ENCODE results near the gene SYCN. TPM values are rescaled to one million over a fixed set of nuclear protein-coding genes. Genes with fewer than 3 reads are reported as not detected.

The SYCN gene
- total RNA-seq, 1 donor from 2014 or later, result not detected

DNA sequence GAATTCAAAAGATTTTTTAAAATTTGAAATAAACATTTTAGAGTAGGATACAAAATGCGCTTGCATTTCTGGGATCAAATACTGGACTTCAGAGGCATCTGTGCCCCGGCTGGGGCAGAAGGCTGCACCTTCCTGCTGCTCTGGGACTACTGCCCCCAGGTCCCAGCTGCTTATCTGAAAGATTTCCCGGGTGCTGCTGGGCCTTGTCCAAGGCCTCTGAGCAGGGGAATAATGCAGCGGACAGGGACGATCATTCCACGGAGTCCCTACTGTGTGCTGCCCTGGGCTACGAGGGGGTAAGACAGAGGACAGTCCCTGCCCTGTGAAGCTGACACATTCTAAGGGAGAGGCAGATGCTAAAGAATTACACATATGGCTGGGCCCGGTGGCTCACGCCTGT, 40.4 kb downstream of the SYCN start:
- Mint-ChIP-seq H3K4me1 (ENCODE audit: unreplicated experiment) (peaks cover 34% of the 10 kb centered on the region), H3K4me3 (no peak overlapping the region), H3K9me3 (no peaks in the 10 kb centered on the region), H3K36me3 (no peaks in the 10 kb centered on the region), H3K27me3 (no peaks in the 10 kb centered on the region), H3K27ac (peak overlapping the region; percentile 46)
- DNase-seq (ENCODE audit: extremely low spot score, unreplicated experiment), result no peak
- TF ChIP-seq, protein P1, sequence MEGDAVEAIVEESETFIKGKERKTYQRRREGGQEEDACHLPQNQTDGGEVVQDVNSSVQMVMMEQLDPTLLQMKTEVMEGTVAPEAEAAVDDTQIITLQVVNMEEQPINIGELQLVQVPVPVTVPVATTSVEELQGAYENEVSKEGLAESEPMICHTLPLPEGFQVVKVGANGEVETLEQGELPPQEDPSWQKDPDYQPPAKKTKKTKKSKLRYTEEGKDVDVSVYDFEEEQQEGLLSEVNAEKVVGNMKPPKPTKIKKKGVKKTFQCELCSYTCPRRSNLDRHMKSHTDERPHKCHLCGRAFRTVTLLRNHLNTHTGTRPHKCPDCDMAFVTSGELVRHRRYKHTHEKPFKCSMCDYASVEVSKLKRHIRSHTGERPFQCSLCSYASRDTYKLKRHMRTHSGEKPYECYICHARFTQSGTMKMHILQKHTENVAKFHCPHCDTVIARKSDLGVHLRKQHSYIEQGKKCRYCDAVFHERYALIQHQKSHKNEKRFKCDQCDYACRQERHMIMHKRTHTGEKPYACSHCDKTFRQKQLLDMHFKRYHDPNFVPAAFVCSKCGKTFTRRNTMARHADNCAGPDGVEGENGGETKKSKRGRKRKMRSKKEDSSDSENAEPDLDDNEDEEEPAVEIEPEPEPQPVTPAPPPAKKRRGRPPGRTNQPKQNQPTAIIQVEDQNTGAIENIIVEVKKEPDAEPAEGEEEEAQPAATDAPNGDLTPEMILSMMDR (conservative IDR thresholded peaks at IDR 0.05), result no peak

DNA sequence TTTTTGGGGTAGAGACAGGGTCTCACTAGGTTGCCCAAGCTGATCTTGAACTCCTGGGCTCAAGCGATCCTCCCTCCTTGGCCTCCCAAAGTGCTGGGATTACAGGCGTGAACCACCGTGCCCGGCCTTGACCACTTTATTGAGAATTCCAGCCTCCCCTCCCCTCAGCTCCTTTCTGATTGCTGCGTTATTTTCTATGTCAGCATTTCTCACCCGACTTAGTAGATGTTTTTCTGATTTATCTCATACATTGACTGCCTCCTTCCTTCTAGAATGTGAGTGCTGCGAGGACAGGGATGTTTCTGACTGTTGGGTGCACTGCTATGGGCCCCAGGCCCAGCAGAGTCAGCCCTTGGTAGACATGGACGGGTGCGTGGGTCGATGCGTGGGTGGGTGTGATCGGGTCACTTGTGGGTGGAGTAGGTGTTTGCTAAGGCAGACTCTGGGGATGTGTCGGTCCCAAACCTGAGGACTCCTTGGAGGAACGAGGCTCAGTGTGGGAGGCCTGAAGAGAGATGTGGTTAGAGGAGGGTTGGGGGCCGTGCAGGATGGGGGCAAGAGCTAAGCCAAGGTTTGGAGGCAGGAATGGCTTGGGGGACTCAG, 41.5 kb downstream of the SYCN start:
- Mint-ChIP-seq H3K4me3 (peak overlapping the region; percentile 38), H3K27me3 (no peaks in the 10 kb centered on the region), H3K27ac (peak overlapping the region; percentile 76)

DNA sequence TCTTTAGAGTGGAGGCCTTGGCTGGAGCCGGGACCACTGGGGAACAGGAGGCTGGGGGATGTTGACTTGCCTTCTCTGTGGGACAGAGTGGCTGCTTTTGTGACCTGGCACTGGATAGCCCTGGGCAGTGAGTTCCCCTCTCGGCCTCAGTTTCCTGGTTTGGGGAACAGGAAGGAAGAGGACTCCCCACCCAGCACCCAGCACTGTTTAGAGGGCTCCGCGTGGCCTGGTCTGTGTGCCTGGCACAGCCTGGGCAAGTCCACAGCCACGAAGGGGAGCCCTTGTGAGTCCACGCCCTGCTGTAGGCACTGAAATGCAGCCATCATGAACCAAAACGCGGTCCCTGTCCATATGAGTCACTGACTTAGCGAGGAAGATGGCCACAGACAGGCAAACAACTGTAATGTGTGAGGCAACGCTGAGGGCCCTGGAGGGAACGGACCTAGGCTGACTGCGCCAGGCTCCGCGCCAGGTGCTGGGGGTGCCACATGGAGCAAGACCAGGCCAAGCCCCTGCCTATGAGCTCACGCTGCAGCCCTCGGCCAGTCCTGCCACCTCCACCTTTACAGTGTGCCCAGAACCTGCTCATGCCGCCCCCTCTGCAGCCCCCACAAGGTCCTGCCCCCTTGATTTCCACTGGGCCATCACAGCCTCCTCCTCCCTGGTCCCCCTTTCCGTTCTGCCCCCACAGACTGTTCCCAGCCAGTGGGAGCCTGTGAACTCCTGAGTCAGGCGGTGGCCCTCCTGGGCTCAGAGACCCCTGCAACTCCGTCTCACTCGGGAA, 43.0 kb downstream of the SYCN start:
- H3K4me3 Mint-ChIP-seq, result no peak overlapping the region
- H3K9me3 Mint-ChIP-seq, result no peaks in the 10 kb centered on the region
- TF ChIP-seq, protein P1 (conservative IDR thresholded peaks at IDR 0.05), result no peak
- DNase-seq (ENCODE audit: extremely low spot score, unreplicated experiment), result no peak
- no peaks in the 10 kb centered on the region for H3K36me3 Mint-ChIP-seq
- peak overlapping the region; percentile 57 for H3K27ac Mint-ChIP-seq
- H3K27me3 Mint-ChIP-seq, result no peaks in the 10 kb centered on the region
- peaks cover 48% of the 10 kb centered on the region for H3K4me1 Mint-ChIP-seq (ENCODE audit: unreplicated experiment)

More for the DNA sequence above, 41.5 kb downstream of the SYCN start:
- Mint-ChIP-seq H3K36me3 (no peaks in the 10 kb centered on the region), H3K4me1 (ENCODE audit: unreplicated experiment) (peaks cover 41% of the 10 kb centered on the region), H3K9me3 (no peaks in the 10 kb centered on the region)
- TF ChIP-seq, protein P1 (conservative IDR thresholded peaks at IDR 0.05), result no peak
- DNase-seq (ENCODE audit: extremely low spot score, unreplicated experiment), result no peak

DNA sequence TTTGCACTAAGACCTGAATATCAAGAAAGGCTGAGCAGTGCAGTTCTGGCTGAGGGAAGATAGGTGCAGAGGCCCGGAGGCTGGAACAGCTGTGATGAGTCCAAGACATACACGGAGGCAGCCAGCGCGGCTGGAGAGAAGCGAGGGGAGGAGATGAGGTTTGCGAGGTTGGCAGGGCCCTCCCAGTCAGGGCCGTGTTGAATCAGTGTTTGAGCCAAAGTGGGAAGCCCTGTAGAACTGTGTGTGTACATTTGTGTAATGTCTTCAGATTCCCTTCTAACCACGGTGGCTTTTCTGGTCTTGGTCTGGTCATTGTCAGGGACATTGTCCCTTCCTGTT, 43.6 kb downstream of the SYCN start:
- Mint-ChIP-seq H3K9me3 (no peaks in the 10 kb centered on the region), H3K4me1 (ENCODE audit: unreplicated experiment) (peaks cover 53% of the 10 kb centered on the region), H3K4me3 (peak overlapping the region; percentile 60), H3K27ac (peak overlapping the region; percentile 57), H3K27me3 (no peaks in the 10 kb centered on the region), H3K36me3 (no peaks in the 10 kb centered on the region)
- TF ChIP-seq, protein P1 (conservative IDR thresholded peaks at IDR 0.05), result no peak
- no peak for DNase-seq (ENCODE audit: extremely low spot score, unreplicated experiment)

DNA sequence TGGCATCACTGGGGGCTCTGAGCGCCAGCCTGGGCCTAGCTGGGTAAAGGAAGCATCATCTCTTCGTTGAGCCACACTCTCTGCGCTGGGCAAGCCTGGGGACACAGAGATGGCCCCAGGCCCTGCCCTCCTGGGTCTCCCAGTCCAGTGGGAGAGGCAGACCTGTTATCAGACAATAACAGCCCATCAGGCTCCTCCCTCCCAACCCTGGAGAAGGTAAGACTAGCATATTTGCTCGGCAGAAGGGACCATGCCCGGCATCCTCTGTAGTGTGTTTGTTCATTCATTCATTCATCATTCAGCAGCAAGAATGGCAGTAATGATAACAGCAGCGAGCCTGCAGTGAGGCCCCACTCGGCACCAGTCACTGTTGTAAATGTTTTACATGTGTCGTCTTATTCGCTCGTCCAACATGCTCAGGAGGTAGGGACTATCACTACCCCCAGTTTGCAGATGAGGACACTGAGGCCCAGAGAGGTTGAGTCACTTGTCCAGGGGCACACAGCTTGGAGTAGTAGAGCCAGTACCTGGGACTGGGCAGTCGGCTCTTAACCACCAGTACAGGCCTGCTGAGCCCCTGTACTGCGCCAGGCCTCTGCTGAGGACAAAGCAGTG, 45.3 kb downstream of the SYCN start:
- Mint-ChIP-seq H3K27ac (peak overlapping the region; percentile 59), H3K36me3 (peaks cover 7% of the 10 kb centered on the region), H3K4me3 (no peak overlapping the region), H3K9me3 (peaks cover 5% of the 10 kb centered on the region), H3K4me1 (ENCODE audit: unreplicated experiment) (peaks cover 63% of the 10 kb centered on the region), H3K27me3 (no peaks in the 10 kb centered on the region)
- TF ChIP-seq, protein P1 (conservative IDR thresholded peaks at IDR 0.05), result no peak
- DNase-seq (ENCODE audit: extremely low spot score, unreplicated experiment), result no peak
